GM12878 (cell line): ENCODE measurements around the gene NAP1L5.

Experiments used
- ATF2 ChIP-seq: IDR thresholded peaks from 2 replicates; pipeline ENCODE4 v1.6.1; 2012; ENCODE audit warnings: low read length, inconsistent platforms
- CTCF ChIP-seq, 3 experiments: IDR thresholded peaks in 2 of 3; conservative IDR thresholded peaks in 1 of 3; 2 replicates each; pipeline ENCODE4 v1.5.1; 2011; ENCODE audit warnings: low read depth in 3 of 3, low read length in 3 of 3, mild to moderate bottlenecking in 3 of 3, control low read depth in 2 of 3, moderate library complexity in 2 of 3, inconsistent platforms in 1 of 3, mixed read lengths in 1 of 3; ENCODE audit not compliant: control insufficient read depth in 2 of 3, insufficient read depth in 1 of 3; ENCODE audit errors: extremely low read depth in 1 of 3
- ELK1 ChIP-seq: IDR thresholded peaks from 2 replicates; pipeline ENCODE4 v1.6.1; 2012; ENCODE audit warnings: low read depth, low read length, improper control_type of control experiment
- EP300 ChIP-seq, 2 experiments: fragments of 150-350 bp in 1 of 2; IDR thresholded peaks; 2 replicates each; pipeline ENCODE4 v1.6.1; 2011 to 2012; ENCODE audit warnings: low read depth in 2 of 2, low read length in 2 of 2, borderline replicate concordance in 1 of 2, improper control_type of control experiment in 1 of 2, inconsistent platforms in 1 of 2; ENCODE audit not compliant: control insufficient read depth in 1 of 2
- ESRRA ChIP-seq: IDR thresholded peaks from 2 replicates; pipeline ENCODE4 v1.6.1; 2012; ENCODE audit warnings: mild to moderate bottlenecking, low read length, improper control_type of control experiment
- GABPA ChIP-seq: IDR thresholded peaks from 2 replicates; pipeline ENCODE4 v1.6.1; 2014; ENCODE audit warnings: antibody characterized with exemption, low read depth, mild to moderate bottlenecking, inconsistent platforms
- LARP7 ChIP-seq: fragments of 450-650 bp; IDR thresholded peaks from 2 replicates; pipeline ENCODE4 v1.6.1; 2017; ENCODE audit warnings: mild to moderate bottlenecking
- POLR2AphosphoS5 ChIP-seq: IDR thresholded peaks from 2 replicates; pipeline ENCODE4 v1.6.1; 2011; ENCODE audit warnings: mild to moderate bottlenecking, low read length, inconsistent platforms
- RUNX3 ChIP-seq: IDR thresholded peaks from 2 replicates; pipeline ENCODE4 v1.6.1; 2012; ENCODE audit warnings: low read length, inconsistent platforms
- ZSCAN29 ChIP-seq: fragments of 450-650 bp; IDR thresholded peaks from 2 replicates; pipeline ENCODE4 v1.6.1; 2017; ENCODE audit warnings: mild to moderate bottlenecking, moderate library complexity

GRCh38 chr4:88731381-88731780 is 33.8 kb upstream of the NAP1L5 start:
- TF ChIP-seq ATF2 (no peak), CTCF (IDR thresholded peaks at IDR 0.05 in 2 of 3, conservative IDR thresholded peaks at IDR 0.05 in 1 of 3; ENCODE audit: control insufficient read depth in 2 of 3, extremely low read depth in 1 of 3, insufficient read depth in 1 of 3, low read depth in 3 of 3, low read length in 3 of 3) (no peak), ESRRA (no peak), ELK1 (no peak), ZSCAN29 (no peak), EP300 (IDR thresholded peaks at IDR 0.05; ENCODE audit: borderline replicate concordance in 1 of 2, control insufficient read depth in 1 of 2, low read depth in 2 of 2, low read length in 2 of 2) (no peak), GABPA (no peak), LARP7 (no peak), RUNX3 (no peak), POLR2AphosphoS5 (no peak)
